OCI-LY1 (cell line): ENCODE data around the gene VCL.

Experiments used
- CTCF ChIP-seq: fragments of 200-600 bp; sonication (generic), shearing (Covaris generic); IDR thresholded peaks from 2 replicates; pipeline ENCODE4 v1.5.1; 2017; ENCODE audit warnings: mild to moderate bottlenecking, antibody characterized with exemption, low read length, moderate library complexity, mixed read lengths
- EZH2 ChIP-seq: fragments of 200-600 bp; sonication (generic), shearing (Covaris generic); IDR thresholded peaks from 2 replicates; pipeline ENCODE4 v1.8.0; 2017; ENCODE audit warnings: borderline replicate concordance, mixed run types, mild to moderate bottlenecking, antibody characterized with exemption, low read length, moderate library complexity, mixed read lengths

- TF ChIP-seq CTCF: no peak
- no peak for TF ChIP-seq EZH2
Measured at GRCh38 chr10:74061104-74061503, 63.2 kb downstream of the VCL start.
